ENCODE data around the gene ELMOD1. TPM values are rescaled to one million over a fixed set of nuclear protein-coding genes. Genes with fewer than 3 reads are reported as not detected.

ELMOD1 gene
- total and polyA plus RNA-seq, 2 of the 4 experiments (the other 2 are of a cell fraction), result 0.18 to 0.29 TPM

Other genes with a start within 250 kb of the ELMOD1 start
- gene CWF19L2, start 133.3 kb upstream of the ELMOD1 start, total RNA-seq (2012; rRNA removed), result 3.8 and 8.3 TPM in 2 replicates
- gene CWF19L2, start 133.3 kb upstream of the ELMOD1 start, polyA plus RNA-seq (2012; rRNA removed), result 1.4 and 1.7 TPM in 2 replicates
- 6.6 and 12.5 TPM in 2 replicates for gene ALKBH8, start 25.4 kb upstream of the ELMOD1 start, total RNA-seq (2012; rRNA removed)
- 2.4 and 3.0 TPM in 2 replicates for gene ALKBH8, start 25.4 kb upstream of the ELMOD1 start, polyA plus RNA-seq (2012; rRNA removed)
- not detected in 2 replicates for gene SLN, start 120.9 kb downstream of the ELMOD1 start, total RNA-seq (2012; rRNA removed)
- not detected in 2 replicates for gene SLN, start 120.9 kb downstream of the ELMOD1 start, polyA plus RNA-seq (2012; rRNA removed)